ENCODE data around the gene ATAD3A.

GRCh38 chr1:1569341-1569740 lies 57.4 kb downstream of the ATAD3A start:
- TF ChIP-seq CTCF (conservative IDR thresholded peaks at IDR 0.05; ENCODE audit: low read depth in 2 of 2) (no peak), POLR2AphosphoS5 (IDR thresholded peaks at IDR 0.05; ENCODE audit: low read depth) (no peak), EZH2 (IDR thresholded peaks at IDR 0.05; ENCODE audit: low read depth, unreplicated experiment) (no peak), JUNB (IDR thresholded peaks at IDR 0.05; ENCODE audit: unreplicated experiment) (no peak), REST (IDR thresholded peaks at IDR 0.05; ENCODE audit: unreplicated experiment) (no peak), EZH2phosphoT487 (IDR thresholded peaks at IDR 0.05; ENCODE audit: unreplicated experiment) (no peak), ETS1 (IDR thresholded peaks at IDR 0.05) (no peak)

Measured in GM23338 (cell line).